Stimulated activated CD4-positive, alpha-beta T cell treated with anti-CD3 and anti-CD28 coated beads, TNF-alpha, amount 100 ng/mL, for 48 hours (primary cell): ENCODE results near the gene HABP4.

Experiments
- DNase-seq, 3 donors: peaks; one replicate each; pipeline ENCODE4 v3.0.0-alpha.2; 2020; ENCODE audit warnings: low read depth in 3 of 3

HABP4 gene

GRCh38 chr9:96476013-96476412 lies 26.0 kb downstream of the HABP4 start:
- no peak for DNase-seq

- no peak for DNase-seq
Measured at GRCh38 chr9:96476591-96476990, 26.6 kb downstream of the HABP4 start.

DNA sequence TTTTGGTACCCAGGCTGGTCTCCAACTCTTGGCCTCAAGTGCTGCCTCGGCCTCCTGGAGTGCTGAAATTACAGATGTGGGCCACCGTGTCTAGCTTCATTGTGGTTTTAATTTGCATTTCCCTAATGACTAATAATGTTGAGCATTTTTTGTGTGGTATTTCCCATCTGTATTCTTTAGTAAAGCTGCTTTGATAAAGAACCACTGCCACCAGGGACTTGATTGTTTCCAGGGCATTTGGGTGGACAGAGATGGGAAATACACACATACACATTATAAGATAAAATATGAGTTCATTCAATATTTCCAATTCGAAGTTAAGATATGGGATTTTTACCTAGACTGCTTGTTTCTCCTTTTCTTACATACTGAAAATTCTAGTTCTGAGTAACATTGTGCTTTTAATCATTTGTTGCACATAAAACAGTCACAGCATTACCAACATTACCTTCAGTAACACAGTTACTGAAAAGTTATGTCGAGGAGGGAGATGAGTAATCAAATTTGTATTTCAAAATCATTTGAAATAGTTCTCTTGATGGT lies 28.9 kb downstream of the HABP4 start:
- peak in 1 of 3 donors; percentile 10 for DNase-seq

DNA sequence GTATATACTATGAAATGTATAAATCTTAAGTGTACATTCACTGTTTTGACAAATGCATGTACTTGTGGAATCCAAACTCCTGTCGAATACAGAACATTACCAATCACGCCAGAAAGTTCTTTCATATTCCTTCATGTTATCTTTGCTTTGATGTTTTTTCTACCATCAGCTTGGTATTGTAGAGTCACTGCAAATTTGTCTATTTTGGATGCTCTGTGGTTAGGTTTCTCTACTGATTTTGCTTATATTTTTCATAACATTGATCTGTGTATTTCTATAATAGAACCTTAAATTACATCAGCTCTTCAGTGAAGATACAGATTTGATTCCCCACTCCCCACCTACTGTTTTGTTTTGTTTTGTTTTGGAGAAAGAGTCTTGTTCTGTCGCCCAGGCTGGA lies 30.8 kb downstream of the HABP4 start:
- DNase-seq, result no peak

GRCh38 chr9:96482476-96482875 lies 32.5 kb downstream of the HABP4 start:
- DNase-seq, result no peak

GRCh38 chr9:96483197-96483596 lies 33.2 kb downstream of the HABP4 start:
- no peak for DNase-seq

DNA sequence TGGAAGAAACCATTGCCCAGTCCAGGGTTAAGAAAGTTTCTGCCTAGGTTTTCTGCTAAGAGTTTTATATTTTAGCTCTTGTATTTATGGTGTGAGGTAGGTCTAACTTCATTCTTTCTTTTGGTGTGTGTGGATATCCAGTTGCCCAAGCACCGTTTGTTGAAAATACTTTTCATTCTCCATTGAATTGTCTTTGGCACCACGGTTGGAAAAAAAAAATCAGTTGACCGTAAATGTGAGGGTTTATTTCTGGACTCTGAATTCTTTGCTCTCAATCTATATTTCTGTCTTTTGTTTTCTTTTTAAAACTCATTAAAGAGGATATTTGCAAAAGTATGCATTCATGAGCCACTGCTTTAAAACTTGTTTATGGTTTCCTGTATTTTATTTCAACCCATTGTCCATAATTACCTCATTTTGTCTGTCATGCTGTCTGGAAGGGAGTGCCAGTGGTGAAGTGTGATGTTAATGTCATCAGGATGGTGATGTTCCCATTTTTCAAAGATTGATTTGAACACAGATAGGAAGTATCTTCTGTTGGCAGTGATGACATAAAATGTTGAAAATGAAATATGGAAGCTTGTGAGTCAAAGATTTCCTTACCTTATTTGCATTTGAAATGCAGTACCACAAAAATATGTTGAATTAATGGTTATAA lies 33.9 kb downstream of the HABP4 start:
- no peak for DNase-seq

DNA sequence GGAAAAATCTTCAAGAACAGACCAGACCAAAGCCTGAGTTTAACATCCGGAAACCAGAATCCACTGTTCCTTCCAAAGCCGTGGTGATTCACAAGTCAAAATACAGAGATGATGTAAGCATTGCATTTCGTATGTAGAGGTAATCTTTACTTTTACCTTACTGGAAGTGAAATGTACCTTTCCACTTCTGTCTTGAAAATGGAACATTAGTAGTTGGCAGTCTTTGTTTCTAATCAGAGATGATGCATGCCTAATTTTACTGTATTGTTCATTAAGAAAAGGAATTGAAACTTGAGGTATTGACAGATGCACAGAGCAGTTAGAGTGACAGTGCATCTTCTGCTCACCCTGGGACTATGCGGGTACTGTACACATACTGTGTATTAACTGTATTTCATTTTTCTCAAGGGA lies 34.6 kb downstream of the HABP4 start:
- no peak for DNase-seq

DNA sequence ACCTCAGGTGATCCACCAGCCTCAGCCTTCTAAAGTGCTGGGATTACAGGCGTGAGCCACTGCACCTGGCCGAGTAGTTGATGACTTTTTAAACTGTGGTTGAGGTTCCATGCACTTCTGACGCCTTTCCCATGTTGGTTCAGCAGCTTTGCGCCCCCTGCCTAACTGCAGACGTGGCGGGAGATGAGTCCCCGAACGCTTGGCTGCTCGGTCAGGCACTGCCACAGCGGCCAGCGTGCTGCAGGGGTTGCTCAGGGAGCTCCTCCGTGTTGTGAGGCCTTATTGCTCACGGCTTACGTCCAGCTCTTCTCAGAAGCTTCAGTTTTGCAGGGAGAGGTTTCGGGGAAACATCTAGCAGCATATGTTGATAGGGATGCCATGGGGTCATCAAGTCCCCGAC lies 35.3 kb downstream of the HABP4 start:
- no peak for DNase-seq

DNA sequence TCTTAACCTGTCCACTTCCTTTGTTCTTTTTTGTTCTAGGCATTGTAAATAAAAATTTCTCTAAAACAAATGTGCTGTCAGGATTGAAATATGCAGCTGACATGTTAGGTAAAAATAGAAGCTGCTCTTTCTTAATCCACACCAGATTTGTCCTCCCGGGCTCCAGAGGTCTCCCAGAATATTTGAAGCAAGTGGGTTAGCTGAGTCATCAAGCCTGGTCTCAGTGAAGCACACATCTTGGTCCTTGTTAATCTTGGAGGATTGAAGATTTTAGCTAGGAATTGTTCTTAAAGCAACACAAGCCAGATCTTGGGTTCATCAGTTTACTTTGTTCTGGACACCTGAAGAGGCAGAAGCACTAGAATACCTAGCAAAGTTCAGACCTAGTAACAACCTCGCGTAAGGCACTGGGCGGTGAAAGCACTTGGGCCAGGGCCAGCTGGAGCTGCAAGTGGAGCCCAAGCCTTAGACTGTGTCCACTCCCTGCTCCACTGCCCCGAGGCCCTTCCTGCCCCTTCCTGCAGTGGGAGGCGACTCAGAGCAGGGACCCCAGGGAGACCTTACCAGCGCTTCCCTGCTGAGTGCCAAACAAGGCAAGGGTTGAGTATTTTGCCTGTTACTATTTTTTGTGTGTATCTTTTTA lies 36.5 kb downstream of the HABP4 start:
- DNase-seq, result no peak

GRCh38 chr9:96487029-96487396 lies 37.0 kb downstream of the HABP4 start:
- no peak for DNase-seq

- DNase-seq, result no peak
Measured at GRCh38 chr9:96487949-96488348, 38.0 kb downstream of the HABP4 start.

DNA sequence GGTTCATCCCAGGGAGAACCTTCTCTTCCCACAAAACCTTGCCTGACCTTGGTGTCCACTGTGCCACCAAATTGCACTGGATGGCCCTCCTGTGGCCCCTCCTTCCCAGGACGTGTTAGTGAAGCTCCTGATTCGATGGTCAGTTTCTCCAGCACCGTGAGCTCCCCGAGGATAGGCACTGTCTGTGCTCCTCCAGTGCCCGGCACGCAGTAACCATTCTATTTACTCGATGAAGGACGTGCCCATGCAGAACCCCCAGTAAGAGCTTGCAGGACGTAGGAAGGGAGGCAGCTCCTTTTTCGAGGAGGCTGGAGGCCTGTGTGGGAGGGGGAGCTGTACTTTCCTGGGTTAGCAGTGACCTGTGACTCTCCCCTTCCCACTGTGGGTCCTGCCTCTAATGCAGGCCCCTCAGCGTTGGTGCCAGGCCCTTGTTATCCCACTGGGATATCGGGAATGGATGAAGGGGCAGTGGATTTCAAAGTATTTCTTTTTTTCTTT lies 39.6 kb downstream of the HABP4 start:
- DNase-seq, result no peak

- DNase-seq, result no peak
Measured at GRCh38 chr9:96490534-96491078, 40.6 kb downstream of the HABP4 start.

GRCh38 chr9:96491079-96491879 lies 41.3 kb downstream of the HABP4 start:
- DNase-seq, result peak in 2 of 3 donors; percentile 2 to 8

GRCh38 chr9:96491880-96492525 lies 42.0 kb downstream of the HABP4 start:
- DNase-seq, result no peak

DNA sequence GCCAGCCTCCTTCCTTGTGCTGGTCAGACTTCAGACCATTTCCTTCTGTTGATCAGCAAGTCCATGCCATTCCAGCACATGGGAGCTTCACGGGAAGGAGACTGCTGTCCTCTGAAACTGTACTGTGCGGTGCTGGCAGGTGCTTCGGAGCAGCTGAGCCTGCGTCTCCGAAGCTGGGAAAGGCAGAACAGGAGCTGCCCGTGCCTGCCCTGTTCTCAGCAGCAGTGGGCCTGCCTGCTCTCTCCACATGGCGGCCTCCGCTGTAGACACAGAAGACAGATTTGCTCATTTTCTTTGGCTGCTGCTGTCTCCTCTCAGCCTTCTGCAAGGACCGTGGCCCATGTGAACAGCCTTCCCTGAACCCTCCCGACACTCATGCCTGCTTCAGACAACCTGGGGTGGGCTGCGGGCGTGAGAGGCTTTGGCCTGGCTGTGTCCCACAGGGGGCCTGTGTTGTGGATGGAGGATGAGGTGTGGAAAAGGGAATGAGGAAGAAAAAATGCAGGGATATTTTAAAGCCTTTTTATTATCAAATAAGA lies 43.1 kb downstream of the HABP4 start:
- DNase-seq, result no peak

DNA sequence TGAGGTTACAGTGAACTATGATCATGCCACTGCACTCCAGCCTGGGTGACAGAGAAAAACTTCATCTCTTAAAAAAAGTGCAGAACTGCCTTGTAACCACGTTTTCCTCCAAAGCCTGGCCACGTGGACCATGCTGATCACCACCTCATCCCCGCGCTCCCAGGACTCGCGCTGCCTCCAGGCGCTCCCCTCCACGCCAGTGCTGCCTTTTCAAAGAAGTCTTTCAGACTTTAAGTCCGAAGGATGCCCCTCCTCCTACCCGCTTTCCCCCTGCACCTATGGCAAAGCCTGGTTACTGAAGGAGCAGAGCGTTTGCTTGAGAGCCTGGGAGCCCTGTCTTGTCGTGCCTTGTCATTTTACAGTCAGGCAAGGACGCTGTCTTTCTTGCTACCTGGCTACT lies 43.8 kb downstream of the HABP4 start:
- DNase-seq, result no peak

GRCh38 chr9:96494215-96494800 lies 44.3 kb downstream of the HABP4 start:
- no peak for DNase-seq

- DNase-seq, result no peak
Measured at GRCh38 chr9:96495341-96495740, 45.4 kb downstream of the HABP4 start.
